H1 (cell line): ENCODE results near the gene CCDC110. TPM values are rescaled to one million over a fixed set of nuclear protein-coding genes. Genes with fewer than 3 reads are reported as not detected.

Source experiments
- CHD7 ChIP-seq: fragments of 300-600 bp; sonication (generic); IDR thresholded peaks from 2 replicates; pipeline ENCODE4 v1.7.1; 2012; ENCODE audit warnings: low read length, moderate library complexity, mild to moderate bottlenecking, inconsistent platforms; ENCODE audit not compliant: insufficient replicate concordance
- CTBP2 ChIP-seq: IDR thresholded peaks from 2 replicates; pipeline ENCODE4 v1.7.0; 2011; ENCODE audit warnings: borderline replicate concordance, mild to moderate bottlenecking, moderate library complexity, mixed read lengths, low read length; ENCODE audit not compliant: insufficient read depth, insufficient read length
- E2F6 ChIP-seq: IDR thresholded peaks from 2 replicates; pipeline ENCODE4 v1.6.1; 2012; ENCODE audit warnings: inconsistent platforms
- FOSL1 ChIP-seq: IDR thresholded peaks from 2 replicates; pipeline ENCODE4 v1.6.1; 2011; ENCODE audit warnings: mild to moderate bottlenecking, low read depth, low read length, moderate library complexity; ENCODE audit not compliant: insufficient read depth
- JUND ChIP-seq: IDR thresholded peaks from 2 replicates; pipeline ENCODE4 v1.6.1; 2011; ENCODE audit warnings: mild to moderate bottlenecking, improper control_type of control experiment, low read length
- polyA plus RNA-seq, 7 experiments: library from polyadenylated mRNA; depleted of rRNA in 3 of 7; stranded (reverse) in 5 of 7; unstranded in 2 of 7; fragments of >200 nt in 5 of 7; fragments of 200-250 nt in 2 of 7; gene quantifications; 1 replicate in 5 of 7; 2 replicates in 1 of 7; 4 replicates in 1 of 7; pipeline versions ENCODE4 v1.2.1 to v1.2.3, GENCODE V29; 2011 to 2013; ENCODE audit warnings: missing spikeins in 2 of 7, mixed read lengths in 2 of 7
- total RNA-seq: library from RNA; stranded (reverse); fragmentation: NEBNext Ultra II Directional; extraction: Animal tissue kit (Norgen Biotek cat#: 25700); gene quantifications from 2 replicates; pipeline ENCODE4 v1.2.1, GENCODE V29; 2021

CCDC110 gene
- total and polyA plus RNA-seq, 2 of the 8 experiments (the other 6 are each of a cell fraction or from before 2014, with no cell fraction given): 0.33 to 3.1 TPM

GRCh38 chr4:185500576-185500975, 29.0 kb upstream of the CCDC110 start (continued):
- no peak for TF ChIP-seq CHD7
- no peak for TF ChIP-seq FOSL1
- no peak for TF ChIP-seq E2F6
- TF ChIP-seq JUND: no peak
- TF ChIP-seq CTBP2: no peak
- TF ChIP-seq, all 59 proteins: peak for 0
